ENCODE results near the gene BIRC6. TPM values are rescaled to one million over a fixed set of nuclear protein-coding genes. Genes with fewer than 3 reads are reported as not detected.
"Not testable (repeated sequence)": the region's sequence is repeated elsewhere in the genome, so short reads cannot be mapped to it uniquely, and the experiment has no call there.

The BIRC6 gene
- total RNA-seq, 1 donor from 2014 or later, result 54.2 TPM

GRCh38 chr2:32624812-32625211 lies 268.0 kb downstream of the BIRC6 start:
- no peak for ATAC-seq

- ATAC-seq, result no peak
Measured at GRCh38 chr2:32626639-32627221, 269.9 kb downstream of the BIRC6 start.

GRCh38 chr2:32627441-32627813 lies 270.6 kb downstream of the BIRC6 start:
- peak; percentile 46 for ATAC-seq

GRCh38 chr2:32627814-32628579 lies 271.2 kb downstream of the BIRC6 start, which contains the start of gene TTC27:
TSS of gene TTC27 (plus strand) at chr2:32628050. CDS start at chr2:32628293, 243 bp downstream.
- peak; percentile 100 for ATAC-seq

- no peak for ATAC-seq
Measured at GRCh38 chr2:32632089-32632488, 275.3 kb downstream of the BIRC6 start.

GRCh38 chr2:32633040-32633439 lies 276.2 kb downstream of the BIRC6 start:
- ATAC-seq, result no peak

GRCh38 chr2:32638548-32638947 lies 281.7 kb downstream of the BIRC6 start:
- ATAC-seq, result not testable (repeated sequence)

GRCh38 chr2:32641180-32641579 lies 284.4 kb downstream of the BIRC6 start:
- ATAC-seq, result no peak

- no peak for ATAC-seq
Measured at GRCh38 chr2:32647180-32647651, 290.4 kb downstream of the BIRC6 start.

- no peak for ATAC-seq
Measured at GRCh38 chr2:32652555-32653209, 295.9 kb downstream of the BIRC6 start.

GRCh38 chr2:32656069-32656468 lies 299.2 kb downstream of the BIRC6 start:
- no peak for ATAC-seq

- no peak for ATAC-seq
Measured at GRCh38 chr2:32663864-32664263, 307.0 kb downstream of the BIRC6 start.

GRCh38 chr2:32666704-32667103 lies 309.9 kb downstream of the BIRC6 start:
- ATAC-seq, result no peak

- no peak for ATAC-seq
Measured at GRCh38 chr2:32668254-32668653, 311.4 kb downstream of the BIRC6 start.

Other genes with a start within 250 kb of the BIRC6 start
- gene SLC30A6, start 191.2 kb upstream of the BIRC6 start, total RNA-seq, result 12.0 TPM
- gene NLRC4, start 92.1 kb upstream of the BIRC6 start, total RNA-seq, result 0.08 TPM
- gene YIPF4, start 79.1 kb upstream of the BIRC6 start, total RNA-seq, result 22.3 TPM

Measured in esophagus mucosa (tissue), 1 donor.